ENCODE measurements around the gene CADM2.

The CADM2 gene

DNA sequence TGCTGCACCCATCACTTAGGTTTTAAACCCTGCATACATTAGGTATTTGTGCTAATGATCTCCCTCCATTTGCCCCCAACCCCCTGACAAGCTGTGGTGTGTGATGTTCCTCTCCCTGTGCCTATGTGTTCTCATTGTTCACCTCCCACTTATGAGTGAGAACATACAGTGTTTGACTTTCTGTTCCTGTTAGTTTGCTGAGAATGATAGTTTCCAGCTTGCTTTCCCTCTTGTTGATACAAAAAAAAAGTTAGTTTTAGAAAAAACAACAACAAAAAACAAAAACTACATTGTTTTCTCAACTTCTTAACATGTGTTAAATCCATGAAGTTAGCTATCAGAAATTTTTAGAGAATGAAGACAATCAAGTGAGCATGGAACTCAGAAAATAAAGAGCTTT lies 1079.1 kb downstream of the CADM2 start:
- no peaks in the 10 kb centered on the region for H3K9me3 ChIP-seq (ENCODE audit: control insufficient read depth, low read length)
- no peak overlapping the region for H3K4me3 ChIP-seq (ENCODE audit: insufficient read depth, low read depth, low read length, poor library complexity, severe bottlenecking)
- no peaks in the 10 kb centered on the region for H3K27me3 ChIP-seq (replicated peaks; ENCODE audit: control insufficient read depth, insufficient read depth, low read length, poor library complexity, severe bottlenecking)
- DNase-seq = no peak
- no peak overlapping the region for H3K27ac ChIP-seq (ENCODE audit: insufficient read depth, low read length, poor library complexity, severe bottlenecking)
- H3K36me3 ChIP-seq (ENCODE audit: control insufficient read depth, insufficient read depth, low read length) = no peaks in the 10 kb centered on the region
- H3K4me1 ChIP-seq (ENCODE audit: control insufficient read depth, insufficient read depth, low read length, poor library complexity, severe bottlenecking) = no peaks in the 10 kb centered on the region

DNA sequence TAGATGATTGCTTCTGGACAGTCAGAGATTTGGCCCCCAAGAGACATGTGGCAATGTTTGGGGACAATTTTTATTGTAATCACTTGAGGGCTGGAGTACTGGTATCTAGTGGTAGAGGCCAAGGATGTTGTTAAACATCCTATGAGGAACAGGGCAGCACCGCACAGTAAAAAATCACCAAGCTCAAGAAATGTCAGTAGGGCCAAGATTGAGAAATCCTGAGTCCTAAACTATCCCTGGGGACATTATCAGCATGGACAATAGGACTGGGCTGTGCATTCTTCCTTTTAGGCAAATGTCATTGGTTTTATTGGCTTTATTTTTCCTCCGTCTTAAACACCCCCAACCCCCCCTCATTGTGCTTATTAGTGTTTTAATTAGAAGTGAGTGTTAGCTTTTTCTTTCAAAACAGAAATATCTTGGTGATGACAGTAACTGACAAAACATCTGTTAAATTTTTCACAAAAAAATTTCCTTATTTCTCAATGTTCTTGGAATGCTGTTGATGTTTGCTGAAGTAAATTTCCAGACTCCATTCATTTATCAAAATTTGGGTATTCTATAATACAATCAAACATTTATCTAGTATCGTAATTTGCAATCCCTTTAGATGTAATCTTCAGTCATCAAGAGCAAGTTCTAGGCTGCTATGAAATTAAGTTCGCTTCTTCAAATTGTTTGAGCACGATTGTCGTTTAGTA lies 1087.8 kb downstream of the CADM2 start:
- Histone ChIP-seq H3K27me3 (replicated peaks; ENCODE audit: control insufficient read depth, insufficient read depth, low read length, poor library complexity, severe bottlenecking) (no peaks in the 10 kb centered on the region), H3K36me3 (ENCODE audit: control insufficient read depth, insufficient read depth, low read length) (no peaks in the 10 kb centered on the region), H3K9me3 (ENCODE audit: control insufficient read depth, low read length) (no peaks in the 10 kb centered on the region), H3K4me3 (ENCODE audit: insufficient read depth, low read depth, low read length, poor library complexity, severe bottlenecking) (no peak overlapping the region), H3K4me1 (ENCODE audit: control insufficient read depth, insufficient read depth, low read length, poor library complexity, severe bottlenecking) (no peaks in the 10 kb centered on the region), H3K27ac (ENCODE audit: insufficient read depth, low read length, poor library complexity, severe bottlenecking) (no peak overlapping the region)
- no peak for DNase-seq

DNA sequence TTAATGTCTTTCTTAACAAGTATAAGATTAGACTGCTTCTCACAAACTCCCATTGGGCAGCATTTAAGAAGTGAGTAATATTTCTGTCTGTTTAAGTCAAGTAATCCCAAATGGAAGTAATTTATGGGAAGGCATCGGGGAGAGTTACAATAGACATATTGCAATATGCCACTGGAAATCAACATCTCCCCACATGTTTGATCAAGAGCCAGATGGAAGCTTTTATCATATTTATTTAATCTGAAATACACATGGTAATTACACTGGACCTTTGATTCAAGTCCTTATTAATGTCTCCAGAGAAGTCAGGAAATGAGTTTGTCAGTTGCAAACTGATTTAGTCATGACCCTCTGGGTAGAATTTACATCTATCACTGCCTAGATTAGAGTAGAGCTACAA lies 1088.4 kb downstream of the CADM2 start:
- H3K36me3 ChIP-seq (ENCODE audit: control insufficient read depth, insufficient read depth, low read length) = no peaks in the 10 kb centered on the region
- H3K9me3 ChIP-seq (ENCODE audit: control insufficient read depth, low read length) = no peaks in the 10 kb centered on the region
- no peak for DNase-seq
- H3K4me3 ChIP-seq (ENCODE audit: insufficient read depth, low read depth, low read length, poor library complexity, severe bottlenecking) = no peak overlapping the region
- no peaks in the 10 kb centered on the region for H3K27me3 ChIP-seq (replicated peaks; ENCODE audit: control insufficient read depth, insufficient read depth, low read length, poor library complexity, severe bottlenecking)
- no peak overlapping the region for H3K27ac ChIP-seq (ENCODE audit: insufficient read depth, low read length, poor library complexity, severe bottlenecking)
- no peaks in the 10 kb centered on the region for H3K4me1 ChIP-seq (ENCODE audit: control insufficient read depth, insufficient read depth, low read length, poor library complexity, severe bottlenecking)

DNA sequence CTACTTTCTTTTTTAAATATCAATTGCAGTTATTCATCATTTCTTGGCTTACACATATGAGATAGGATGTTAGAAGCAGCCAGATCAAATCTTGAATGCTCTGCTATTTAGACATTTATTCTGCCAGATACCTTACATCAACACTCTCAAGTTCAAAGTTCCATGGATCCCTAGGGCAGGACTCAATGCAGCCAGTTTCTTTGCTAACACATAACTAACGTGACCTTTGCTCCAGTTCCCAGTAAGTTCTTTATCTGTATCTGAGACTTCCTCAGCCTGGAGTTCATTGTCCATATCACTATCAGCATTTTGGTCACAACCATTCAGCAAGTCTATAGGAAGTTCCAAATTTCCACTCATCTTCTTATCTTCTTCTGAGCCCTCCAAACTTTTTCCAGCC lies 1092.3 kb downstream of the CADM2 start:
- DNase-seq = no peak
- Histone ChIP-seq H3K36me3 (ENCODE audit: control insufficient read depth, insufficient read depth, low read length) (no peaks in the 10 kb centered on the region), H3K27me3 (replicated peaks; ENCODE audit: control insufficient read depth, insufficient read depth, low read length, poor library complexity, severe bottlenecking) (no peaks in the 10 kb centered on the region), H3K4me1 (ENCODE audit: control insufficient read depth, insufficient read depth, low read length, poor library complexity, severe bottlenecking) (no peaks in the 10 kb centered on the region), H3K4me3 (ENCODE audit: insufficient read depth, low read depth, low read length, poor library complexity, severe bottlenecking) (no peak overlapping the region), H3K9me3 (ENCODE audit: control insufficient read depth, low read length) (no peaks in the 10 kb centered on the region), H3K27ac (ENCODE audit: insufficient read depth, low read length, poor library complexity, severe bottlenecking) (no peak overlapping the region)

DNA sequence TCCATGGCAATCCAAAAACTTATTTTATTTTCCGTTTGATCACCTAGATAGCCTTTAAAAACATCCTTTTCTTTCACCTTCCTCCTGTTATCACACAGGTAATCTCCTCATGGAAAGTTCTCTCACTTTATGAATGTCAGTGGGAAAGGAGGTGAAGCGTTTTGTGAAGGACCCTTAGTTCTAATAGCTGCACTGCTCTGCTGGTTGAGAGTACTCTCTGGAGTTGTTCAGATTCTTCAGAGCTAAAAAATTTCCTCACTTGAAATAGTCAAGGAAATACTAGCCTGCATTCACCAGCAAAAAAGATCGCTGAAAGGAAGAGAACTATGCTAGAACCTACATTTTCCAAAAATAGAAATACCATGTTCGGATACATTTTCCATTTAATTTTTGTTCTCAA lies 1097.2 kb downstream of the CADM2 start:
- no peak for DNase-seq
- H3K36me3 ChIP-seq (ENCODE audit: control insufficient read depth, insufficient read depth, low read length) = no peaks in the 10 kb centered on the region
- H3K27ac ChIP-seq (ENCODE audit: insufficient read depth, low read length, poor library complexity, severe bottlenecking) = no peak overlapping the region
- H3K9me3 ChIP-seq (ENCODE audit: control insufficient read depth, low read length) = no peaks in the 10 kb centered on the region
- no peaks in the 10 kb centered on the region for H3K27me3 ChIP-seq (replicated peaks; ENCODE audit: control insufficient read depth, insufficient read depth, low read length, poor library complexity, severe bottlenecking)
- no peaks in the 10 kb centered on the region for H3K4me1 ChIP-seq (ENCODE audit: control insufficient read depth, insufficient read depth, low read length, poor library complexity, severe bottlenecking)
- H3K4me3 ChIP-seq (ENCODE audit: insufficient read depth, low read depth, low read length, poor library complexity, severe bottlenecking) = no peak overlapping the region

DNA sequence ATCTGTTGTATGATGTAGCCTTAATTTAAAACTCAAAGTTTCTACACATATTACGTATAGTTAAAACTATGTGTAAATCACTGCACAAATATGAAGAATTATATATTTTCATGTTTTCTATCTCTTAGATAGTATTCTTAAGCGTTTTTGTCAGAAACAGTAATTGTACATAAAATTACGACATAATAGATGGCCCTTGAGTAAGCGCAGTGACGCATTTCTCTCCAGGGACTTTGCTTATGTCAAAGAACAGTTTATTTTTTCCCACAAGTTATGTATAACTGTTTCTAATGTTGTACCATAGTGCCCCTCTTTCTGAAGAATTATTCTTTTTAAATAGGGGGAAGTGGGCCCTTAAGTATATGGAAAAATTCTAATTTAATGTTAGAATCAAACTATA lies 1098.2 kb downstream of the CADM2 start:
- H3K4me1 ChIP-seq (ENCODE audit: control insufficient read depth, insufficient read depth, low read length, poor library complexity, severe bottlenecking) = no peaks in the 10 kb centered on the region
- no peak overlapping the region for H3K4me3 ChIP-seq (ENCODE audit: insufficient read depth, low read depth, low read length, poor library complexity, severe bottlenecking)
- no peak for DNase-seq
- no peaks in the 10 kb centered on the region for H3K27me3 ChIP-seq (replicated peaks; ENCODE audit: control insufficient read depth, insufficient read depth, low read length, poor library complexity, severe bottlenecking)
- no peaks in the 10 kb centered on the region for H3K36me3 ChIP-seq (ENCODE audit: control insufficient read depth, insufficient read depth, low read length)
- H3K27ac ChIP-seq (ENCODE audit: insufficient read depth, low read length, poor library complexity, severe bottlenecking) = no peak overlapping the region
- no peaks in the 10 kb centered on the region for H3K9me3 ChIP-seq (ENCODE audit: control insufficient read depth, low read length)

DNA sequence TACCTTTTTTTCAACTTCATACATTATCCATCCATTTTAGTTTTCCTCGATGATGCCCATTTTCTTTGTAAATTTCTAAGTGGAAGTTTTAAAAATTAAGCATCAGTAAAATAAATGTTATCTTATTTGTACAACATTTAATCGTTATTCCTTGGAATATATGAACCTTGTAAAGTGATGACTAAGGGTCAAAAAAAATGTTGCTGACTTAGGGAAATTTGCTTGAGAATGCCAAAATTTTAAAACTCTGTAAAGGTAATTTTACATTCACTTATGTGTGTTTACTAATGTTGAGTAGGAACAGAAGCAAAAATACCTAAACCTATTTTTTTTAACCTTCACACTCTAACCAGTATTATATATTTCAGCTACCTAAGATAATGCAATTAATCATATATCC lies 1115.0 kb downstream of the CADM2 start:
- no peak overlapping the region for H3K27ac ChIP-seq (ENCODE audit: insufficient read depth, low read length, poor library complexity, severe bottlenecking)
- no peaks in the 10 kb centered on the region for H3K27me3 ChIP-seq (replicated peaks; ENCODE audit: control insufficient read depth, insufficient read depth, low read length, poor library complexity, severe bottlenecking)
- H3K4me1 ChIP-seq (ENCODE audit: control insufficient read depth, insufficient read depth, low read length, poor library complexity, severe bottlenecking) = no peaks in the 10 kb centered on the region
- H3K4me3 ChIP-seq (ENCODE audit: insufficient read depth, low read depth, low read length, poor library complexity, severe bottlenecking) = no peak overlapping the region
- H3K36me3 ChIP-seq (ENCODE audit: control insufficient read depth, insufficient read depth, low read length) = no peaks in the 10 kb centered on the region
- no peaks in the 10 kb centered on the region for H3K9me3 ChIP-seq (ENCODE audit: control insufficient read depth, low read length)
- DNase-seq = no peak

DNA sequence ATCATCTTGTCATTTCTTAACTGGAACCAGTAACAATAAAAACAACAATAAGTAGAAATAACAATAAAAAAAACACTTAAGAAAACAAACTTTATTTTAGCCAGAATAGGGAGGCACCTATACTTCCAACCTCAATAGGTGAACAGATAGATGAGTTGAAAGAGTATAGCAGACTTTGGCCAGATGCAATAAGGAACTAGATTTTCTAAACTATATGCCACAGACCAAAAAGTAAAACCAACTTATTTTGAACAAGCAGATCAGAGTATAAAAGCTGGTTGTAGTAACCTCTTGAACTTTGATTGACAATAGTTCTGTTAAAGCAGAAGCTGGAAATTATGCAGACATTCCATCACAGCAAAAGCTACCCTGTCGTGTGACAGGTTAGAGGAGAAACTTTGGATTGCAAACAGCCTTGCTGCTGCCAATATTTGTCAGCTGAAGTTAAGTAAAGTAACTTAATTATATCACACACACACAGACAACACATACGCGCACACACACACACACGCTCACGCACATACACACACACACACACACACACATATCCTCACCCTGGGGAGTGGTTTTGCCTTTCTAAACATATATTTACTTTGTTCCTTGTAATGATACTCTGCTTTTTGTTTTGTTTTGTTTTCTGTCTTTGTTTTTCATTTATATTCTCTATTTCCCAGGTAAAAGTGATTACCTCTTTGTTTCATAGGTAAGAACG lies 1128.5 kb downstream of the CADM2 start:
- Histone ChIP-seq H3K27ac (ENCODE audit: insufficient read depth, low read length, poor library complexity, severe bottlenecking) (no peak overlapping the region), H3K36me3 (ENCODE audit: control insufficient read depth, insufficient read depth, low read length) (no peaks in the 10 kb centered on the region), H3K9me3 (ENCODE audit: control insufficient read depth, low read length) (no peaks in the 10 kb centered on the region), H3K4me3 (ENCODE audit: insufficient read depth, low read depth, low read length, poor library complexity, severe bottlenecking) (no peak overlapping the region), H3K4me1 (ENCODE audit: control insufficient read depth, insufficient read depth, low read length, poor library complexity, severe bottlenecking) (no peaks in the 10 kb centered on the region), H3K27me3 (replicated peaks; ENCODE audit: control insufficient read depth, insufficient read depth, low read length, poor library complexity, severe bottlenecking) (no peaks in the 10 kb centered on the region)
- DNase-seq = no peak

DNA sequence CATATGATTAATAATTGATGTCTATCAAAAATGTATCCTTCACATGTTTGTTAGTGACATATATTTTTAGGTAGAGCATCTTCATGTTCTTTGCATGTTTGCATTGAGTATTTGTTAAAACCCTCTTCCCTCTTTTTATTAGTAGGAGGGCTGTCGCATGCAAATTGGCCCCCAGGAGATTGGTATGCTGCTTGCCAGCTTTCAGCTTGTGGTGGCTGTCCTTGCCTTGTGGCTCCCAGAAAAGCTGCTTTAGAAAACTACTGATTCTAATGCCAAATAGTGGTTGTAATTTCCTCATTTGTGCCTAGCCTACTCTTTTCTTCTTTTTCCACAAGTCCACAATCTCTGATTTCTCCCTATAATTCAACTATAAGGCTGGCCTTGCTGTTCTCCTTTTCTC lies 1145.4 kb downstream of the CADM2 start:
- H3K4me1 ChIP-seq (ENCODE audit: control insufficient read depth, insufficient read depth, low read length, poor library complexity, severe bottlenecking) = no peaks in the 10 kb centered on the region
- DNase-seq = no peak
- H3K36me3 ChIP-seq (ENCODE audit: control insufficient read depth, insufficient read depth, low read length) = no peaks in the 10 kb centered on the region

DNA sequence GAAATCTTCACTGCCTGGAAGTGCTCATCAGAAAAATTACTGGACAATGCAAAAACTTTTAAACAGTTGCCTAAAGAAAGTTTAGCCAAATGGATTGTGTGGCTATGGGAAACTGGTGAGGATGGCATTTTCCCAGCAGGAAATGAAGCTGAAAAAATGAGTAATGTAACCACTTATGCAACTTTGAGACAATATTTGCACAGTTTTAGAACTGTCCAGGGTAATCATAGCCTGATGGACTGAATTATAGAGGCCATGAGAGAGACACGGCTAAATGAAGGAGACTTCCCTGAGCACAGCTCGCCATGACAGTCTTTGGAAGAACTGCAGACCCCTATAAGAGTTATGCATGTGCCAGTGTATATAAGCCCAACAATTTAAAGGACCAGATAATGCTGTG lies 1150.6 kb downstream of the CADM2 start:
- no peaks in the 10 kb centered on the region for H3K36me3 ChIP-seq (ENCODE audit: control insufficient read depth, insufficient read depth, low read length)
- no peaks in the 10 kb centered on the region for H3K4me1 ChIP-seq (ENCODE audit: control insufficient read depth, insufficient read depth, low read length, poor library complexity, severe bottlenecking)
- H3K27me3 ChIP-seq (replicated peaks; ENCODE audit: control insufficient read depth, insufficient read depth, low read length, poor library complexity, severe bottlenecking) = no peaks in the 10 kb centered on the region
- H3K27ac ChIP-seq (ENCODE audit: insufficient read depth, low read length, poor library complexity, severe bottlenecking) = no peak overlapping the region
- H3K9me3 ChIP-seq (ENCODE audit: control insufficient read depth, low read length) = no peaks in the 10 kb centered on the region
- H3K4me3 ChIP-seq (ENCODE audit: insufficient read depth, low read depth, low read length, poor library complexity, severe bottlenecking) = no peak overlapping the region
- no peak for DNase-seq

More for the DNA sequence above, 1145.4 kb downstream of the CADM2 start:
- H3K9me3 ChIP-seq (ENCODE audit: control insufficient read depth, low read length) = no peaks in the 10 kb centered on the region
- no peak overlapping the region for H3K4me3 ChIP-seq (ENCODE audit: insufficient read depth, low read depth, low read length, poor library complexity, severe bottlenecking)
- H3K27me3 ChIP-seq (replicated peaks; ENCODE audit: control insufficient read depth, insufficient read depth, low read length, poor library complexity, severe bottlenecking) = no peaks in the 10 kb centered on the region
- H3K27ac ChIP-seq (ENCODE audit: insufficient read depth, low read length, poor library complexity, severe bottlenecking) = no peak overlapping the region
